NCI-H1694 treated with DMSO at 0.1 percent for 48 hours (cell line): Measurements from ENCODE around the gene PTK6.

Experiments
- DNase-seq: peaks from one replicate; lab custom pipeline; 2025; lab: John Stamatoyannopoulos, UW

Gene PTK6

GRCh38 chr20:63505723-63506122 lies 31.5 kb downstream of the PTK6 start:
- no peak for DNase-seq

- DNase-seq, result no peak
Observed at GRCh38 chr20:63505281-63505680, 31.9 kb downstream of the PTK6 start.

GRCh38 chr20:63504642-63505041 lies 32.5 kb downstream of the PTK6 start:
- no peak for DNase-seq

GRCh38 chr20:63503524-63503923 lies 33.7 kb downstream of the PTK6 start:
- no peak for DNase-seq

GRCh38 chr20:63502671-63503172 lies 34.5 kb downstream of the PTK6 start:
- no peak for DNase-seq

- peak; percentile 16 for DNase-seq
Observed at GRCh38 chr20:63501818-63502670, 35.1 kb downstream of the PTK6 start.

GRCh38 chr20:63500902-63501817 lies 36.0 kb downstream of the PTK6 start:
- no peak for DNase-seq

- no peak for DNase-seq
Observed at GRCh38 chr20:63500151-63500901, 36.9 kb downstream of the PTK6 start.

- no peak for DNase-seq
Observed at GRCh38 chr20:63499338-63499969, 37.7 kb downstream of the PTK6 start.

GRCh38 chr20:63498960-63499337 lies 38.2 kb downstream of the PTK6 start, which contains the start of gene EEF1A2:
TSS of gene EEF1A2 (minus strand) at chr20:63499083. CDS start at chr20:63497763, 1,320 bp downstream.
- no peak for DNase-seq

GRCh38 chr20:63497946-63498935 lies 38.9 kb downstream of the PTK6 start:
- no peak for DNase-seq

GRCh38 chr20:63497138-63497945 lies 39.8 kb downstream of the PTK6 start:
- no peak for DNase-seq

- DNase-seq, result no peak
Observed at GRCh38 chr20:63496596-63497120, 40.5 kb downstream of the PTK6 start.

GRCh38 chr20:63495741-63496595 lies 41.2 kb downstream of the PTK6 start:
- DNase-seq, result peak; percentile 18

- DNase-seq, result no peak
Observed at GRCh38 chr20:63495167-63495720, 41.9 kb downstream of the PTK6 start.

GRCh38 chr20:63494420-63495166 lies 42.6 kb downstream of the PTK6 start:
- DNase-seq, result no peak

GRCh38 chr20:63494084-63494419 lies 43.1 kb downstream of the PTK6 start:
- no peak for DNase-seq
